HG03066 (cell line): Measurements from ENCODE around the gene DLAT.
"Not testable (repeated sequence)": the region's sequence is repeated elsewhere in the genome, so short reads cannot be mapped to it uniquely, and the experiment has no call there.

Source experiments
- ATAC-seq: cut with Tn5 transposase; IDR thresholded peaks from one replicate; pipeline ENCODE4 v1.9.1; 2021; ENCODE audit warnings: low read depth; ENCODE audit not compliant: unreplicated experiment

DLAT gene

GRCh38 chr11:112004389-112004788 is 20.8 kb upstream of the DLAT start:
- ATAC-seq, result peak; percentile 84

GRCh38 chr11:112005422-112006094 is 19.6 kb upstream of the DLAT start:
- no peak for ATAC-seq

GRCh38 chr11:112006095-112006441 is 19.1 kb upstream of the DLAT start:
- not testable (repeated sequence) for ATAC-seq

- ATAC-seq, result not testable (repeated sequence)
Observed at GRCh38 chr11:112011451-112011850, 13.8 kb upstream of the DLAT start.

GRCh38 chr11:112012874-112013273 is 12.3 kb upstream of the DLAT start:
- no peak for ATAC-seq

- ATAC-seq, result no peak
Observed at GRCh38 chr11:112013497-112014164, 11.6 kb upstream of the DLAT start.

GRCh38 chr11:112016088-112016764 is 9.0 kb upstream of the DLAT start:
- peak; percentile 81 for ATAC-seq

- ATAC-seq, result peak; percentile 48
Observed at GRCh38 chr11:112016765-112017376, 8.3 kb upstream of the DLAT start.

- ATAC-seq, result no peak
Observed at GRCh38 chr11:112017538-112017937, 7.7 kb upstream of the DLAT start.

- ATAC-seq, result no peak
Observed at GRCh38 chr11:112019066-112019465, 6.1 kb upstream of the DLAT start.

GRCh38 chr11:112023104-112023503 is 2.1 kb upstream of the DLAT start:
- ATAC-seq, result no peak

GRCh38 chr11:112024178-112024772 is 933 bp upstream of the DLAT start:
- peak; percentile 41 for ATAC-seq

GRCh38 chr11:112025707-112026106 is 499 bp downstream of the DLAT start:
- peak; percentile 14 for ATAC-seq

GRCh38 chr11:112026784-112027410 is 1.7 kb downstream of the DLAT start:
- ATAC-seq, result not testable (repeated sequence)

GRCh38 chr11:112029460-112029859 is 4.3 kb downstream of the DLAT start:
- no peak for ATAC-seq

GRCh38 chr11:112033902-112034301 is 8.7 kb downstream of the DLAT start:
- ATAC-seq, result no peak

- no peak for ATAC-seq
Observed at GRCh38 chr11:112037527-112037926, 12.3 kb downstream of the DLAT start.

- ATAC-seq, result no peak
Observed at GRCh38 chr11:112042161-112042960, 17.2 kb downstream of the DLAT start.

GRCh38 chr11:112042961-112043304 is 17.7 kb downstream of the DLAT start:
- no peak for ATAC-seq

GRCh38 chr11:112044961-112045360 is 19.8 kb downstream of the DLAT start:
- ATAC-seq, result no peak
